ENCODE measurements around the gene MTA3. TPM values are rescaled to one million over a fixed set of nuclear protein-coding genes. Genes with fewer than 3 reads are reported as not detected.

Gene MTA3
- total and polyA plus RNA-seq, 2 donors (not counting 3 experiments of a cell fraction or from before 2014, with no cell fraction given), result 36.3 to 53.3 TPM

DNA sequence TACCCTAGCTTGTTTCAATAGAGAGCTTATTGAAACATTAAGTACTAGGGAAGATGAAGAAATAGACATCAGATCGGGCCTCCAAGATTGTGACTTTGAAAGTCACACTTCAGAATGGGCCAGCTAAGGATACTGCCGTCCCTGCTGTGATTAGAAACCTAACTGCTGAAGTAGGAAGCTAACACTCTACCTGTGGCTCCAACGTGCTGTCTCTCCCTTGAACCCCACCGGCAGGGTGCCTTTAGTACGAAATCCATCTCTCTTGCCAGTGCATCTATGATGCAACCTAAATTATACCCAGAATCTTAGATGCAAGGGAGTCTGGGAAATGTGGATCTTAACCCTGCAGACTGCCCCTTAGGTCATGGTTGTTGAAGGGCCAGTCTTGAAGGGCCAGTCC is 116.9 kb downstream of the MTA3 start:
- intact Hi-C loops (cut with micrococcal nuclease) (no loop called here), dilution Hi-C loops (cut with MboI; ENCODE audit: extremely low pct_ligation_motif_present, low sequenced_read_pairs) (no loop called here)
- Histone ChIP-seq H2AFZ (ENCODE audit: low read depth, low read length) (no peak overlapping the region), H3K9ac (replicated peaks; ENCODE audit: extremely low read depth, insufficient read depth, low read length) (no peak overlapping the region), H3K27ac (ENCODE audit: insufficient read depth, low read depth, low read length) (no peak overlapping the region), H3K27me3 (ENCODE audit: control insufficient read depth in 2 of 2, insufficient read depth in 2 of 2, low read length in 2 of 2) (no peaks in the 10 kb centered on the region), H3K9me1 (replicated peaks; ENCODE audit: control insufficient read depth, extremely low read depth, insufficient read depth, low read length) (no peaks in the 10 kb centered on the region), H3K36me3 (ENCODE audit: control insufficient read depth in 2 of 2, extremely low read depth in 1 of 2, insufficient read depth in 2 of 2, low read length in 2 of 2) (peaks cover 2 to 5% of the 10 kb centered on the region in 2 experiments), H3K79me2 (ENCODE audit: control insufficient read depth, insufficient read depth, low read length) (peaks cover 2% of the 10 kb centered on the region), H3K4me3 (replicated peaks in 1 of 3; ENCODE audit: insufficient read depth in 1 of 3, low read depth in 1 of 3, low read length in 3 of 3) (no peak overlapping the region), H3K4me2 (ENCODE audit: insufficient read depth, low read length) (no peak overlapping the region), H3K4me1 (ENCODE audit: control insufficient read depth, extremely low read depth, insufficient read depth, low read length) (no peaks in the 10 kb centered on the region), H4K20me1 (replicated peaks; ENCODE audit: control insufficient read depth, extremely low read depth, insufficient read depth, low read length) (no peaks in the 10 kb centered on the region), H3K9me3 (replicated peaks; ENCODE audit: control insufficient read depth, insufficient read depth, low read length) (no peaks in the 10 kb centered on the region)
- DNase-seq (ENCODE audit: low read depth, low spot score), result no peak
- no TSS peak for BruUV-seq (replicated peaks)
- ChIA-PET CTCF (interaction anchor here (1.0 to 1.2 kb wide), 2 partner anchors 10 to 875 kb away, joined by 3 read pairs; no protein-coding TSS in a partner anchor), POLR2A (no interaction called here)
- TF ChIP-seq MYC (IDR thresholded peaks at IDR 0.05; ENCODE audit: low read depth, low read length) (no peak), EZH2 (IDR thresholded peaks at IDR 0.05; ENCODE audit: borderline replicate concordance, low read depth, low read length, severe bottlenecking) (no peak), POLR2AphosphoS5 (IDR thresholded peaks at IDR 0.05; ENCODE audit: insufficient read depth, low read depth, low read length) (no peak), FOS (IDR thresholded peaks at IDR 0.05; ENCODE audit: borderline replicate concordance, insufficient read depth, low read length) (no peak)
- FAIRE-seq, result no peak

DNA sequence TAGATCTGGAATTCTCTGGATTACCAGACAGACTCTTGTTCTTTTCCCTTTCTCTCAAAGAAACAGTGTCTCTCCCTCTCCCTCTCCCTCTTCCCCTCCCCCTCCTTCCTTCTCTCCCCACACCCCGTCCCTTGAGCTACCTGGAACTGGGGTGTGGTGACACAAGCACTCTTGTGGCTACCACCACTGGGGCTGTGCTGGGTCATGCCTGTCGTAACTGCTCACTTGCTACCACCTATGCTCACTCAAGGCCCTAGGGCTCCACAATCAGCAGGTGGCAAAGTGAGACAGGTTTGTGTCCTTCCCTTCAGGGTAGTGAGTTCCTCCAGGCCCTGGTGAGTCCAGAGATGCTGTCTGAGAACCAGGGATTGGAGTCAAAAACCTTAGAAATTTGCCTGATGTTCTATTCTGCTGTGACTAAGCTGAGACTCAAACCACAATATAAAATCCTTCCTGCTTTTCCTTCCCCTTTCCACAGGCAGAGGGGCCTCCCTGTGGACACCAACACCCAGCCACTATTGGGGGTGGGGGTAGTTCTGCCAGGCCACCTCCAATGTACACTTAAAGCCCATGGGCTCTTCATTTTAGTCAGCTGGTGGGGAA is 124.7 kb downstream of the MTA3 start:
- TF ChIP-seq EZH2 (IDR thresholded peaks at IDR 0.05; ENCODE audit: borderline replicate concordance, low read depth, low read length, severe bottlenecking), result no peak
- no peak for TF ChIP-seq MYC (IDR thresholded peaks at IDR 0.05; ENCODE audit: low read depth, low read length)
- no peak for TF ChIP-seq CTCF (IDR thresholded peaks at IDR 0.05; ENCODE audit: extremely low read depth in 1 of 2, insufficient read depth in 1 of 2, low read depth in 1 of 2, low read length in 2 of 2)
- no peak for TF ChIP-seq MAX (IDR thresholded peaks at IDR 0.05; ENCODE audit: insufficient read depth, insufficient read length)
- TF ChIP-seq POLR2A (IDR thresholded peaks at IDR 0.05; ENCODE audit: low read depth, low read length), result no peak
- no peak for TF ChIP-seq FOS (IDR thresholded peaks at IDR 0.05; ENCODE audit: borderline replicate concordance, insufficient read depth, low read length)
- TF ChIP-seq GATA2 (IDR thresholded peaks at IDR 0.05; ENCODE audit: insufficient read depth, insufficient read length, low read depth, low read length), result no peak
- TF ChIP-seq JUN (IDR thresholded peaks at IDR 0.05; ENCODE audit: borderline replicate concordance, insufficient read depth, insufficient read length, low read depth), result no peak
- TF ChIP-seq POLR2AphosphoS5 (IDR thresholded peaks at IDR 0.05; ENCODE audit: insufficient read depth, low read depth, low read length), result no peak
- no peak overlapping the region for H2AFZ ChIP-seq (ENCODE audit: low read depth, low read length)
- dilution Hi-C loops (cut with MboI; ENCODE audit: extremely low pct_ligation_motif_present, low sequenced_read_pairs), result no loop called here
- no peaks in the 10 kb centered on the region for H3K4me1 ChIP-seq (ENCODE audit: control insufficient read depth, extremely low read depth, insufficient read depth, low read length)
- no peak overlapping the region for H3K4me3 ChIP-seq (replicated peaks in 1 of 3; ENCODE audit: insufficient read depth in 1 of 3, low read depth in 1 of 3, low read length in 3 of 3)
- no TSS peak for BruUV-seq (replicated peaks)
- ChIA-PET POLR2A (no interaction called here), CTCF (no interaction called here)
- H3K4me2 ChIP-seq (ENCODE audit: insufficient read depth, low read length), result no peak overlapping the region
- no peaks in the 10 kb centered on the region for H3K27me3 ChIP-seq (ENCODE audit: control insufficient read depth in 2 of 2, insufficient read depth in 2 of 2, low read length in 2 of 2)
- H3K9ac ChIP-seq (replicated peaks; ENCODE audit: extremely low read depth, insufficient read depth, low read length), result no peak overlapping the region
- DNase-seq (ENCODE audit: low read depth, low spot score), result no peak
- H3K9me3 ChIP-seq (replicated peaks; ENCODE audit: control insufficient read depth, insufficient read depth, low read length), result no peaks in the 10 kb centered on the region
- no peaks in the 10 kb centered on the region for H3K9me1 ChIP-seq (replicated peaks; ENCODE audit: control insufficient read depth, extremely low read depth, insufficient read depth, low read length)
- no peak for FAIRE-seq
- H3K36me3 ChIP-seq (ENCODE audit: control insufficient read depth in 2 of 2, extremely low read depth in 1 of 2, insufficient read depth in 2 of 2, low read length in 2 of 2), result no peaks in the 10 kb centered on the region
- peaks cover 2% of the 10 kb centered on the region for H3K79me2 ChIP-seq (ENCODE audit: control insufficient read depth, insufficient read depth, low read length)
- intact Hi-C loops (cut with micrococcal nuclease), result no loop called here
- H4K20me1 ChIP-seq (replicated peaks; ENCODE audit: control insufficient read depth, extremely low read depth, insufficient read depth, low read length), result no peaks in the 10 kb centered on the region
- H3K27ac ChIP-seq (ENCODE audit: insufficient read depth, low read depth, low read length), result no peak overlapping the region

Data from endothelial cell of umbilical vein (primary cell).